ENCODE data around the gene SLC66A2.

The SLC66A2 gene

DNA sequence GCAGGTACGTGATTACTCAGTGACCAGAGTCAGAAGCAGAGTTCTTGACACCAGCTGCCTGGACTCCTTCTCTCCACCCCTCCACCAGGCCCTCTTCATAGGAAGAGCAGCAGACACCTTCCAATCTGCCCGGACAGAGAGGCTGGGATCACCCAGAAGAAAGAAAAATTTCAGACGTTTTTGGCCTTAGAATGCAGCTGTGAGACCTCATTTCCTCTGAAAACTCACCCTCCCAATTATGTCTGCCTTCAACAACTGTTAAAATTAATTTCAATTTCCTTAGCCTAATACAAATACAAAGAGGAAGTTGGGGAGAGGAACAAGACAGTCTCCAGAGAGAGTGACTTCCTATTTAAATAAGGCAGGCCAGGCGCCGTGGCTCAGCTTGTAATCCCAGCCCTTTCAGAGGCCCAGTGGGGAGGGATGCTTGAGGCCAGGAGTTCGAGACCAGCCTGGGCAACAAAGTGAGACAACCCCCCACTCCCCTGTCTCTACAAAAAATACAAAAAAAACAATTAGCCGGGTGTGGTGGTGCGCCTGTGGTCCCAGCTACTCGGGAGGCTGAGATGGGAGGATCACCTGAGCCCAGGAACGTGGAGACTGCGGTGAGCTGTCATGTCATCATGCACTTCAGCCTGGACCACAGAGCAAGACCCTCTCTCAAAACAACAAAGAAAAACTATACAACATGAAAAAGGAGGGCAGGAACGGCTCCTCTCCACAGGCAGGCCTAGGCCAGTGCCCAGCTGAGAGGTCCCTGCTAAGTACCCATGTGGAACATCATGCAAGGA is 1.6 kb downstream of the SLC66A2 start:
- DNase-seq: no peak

DNA sequence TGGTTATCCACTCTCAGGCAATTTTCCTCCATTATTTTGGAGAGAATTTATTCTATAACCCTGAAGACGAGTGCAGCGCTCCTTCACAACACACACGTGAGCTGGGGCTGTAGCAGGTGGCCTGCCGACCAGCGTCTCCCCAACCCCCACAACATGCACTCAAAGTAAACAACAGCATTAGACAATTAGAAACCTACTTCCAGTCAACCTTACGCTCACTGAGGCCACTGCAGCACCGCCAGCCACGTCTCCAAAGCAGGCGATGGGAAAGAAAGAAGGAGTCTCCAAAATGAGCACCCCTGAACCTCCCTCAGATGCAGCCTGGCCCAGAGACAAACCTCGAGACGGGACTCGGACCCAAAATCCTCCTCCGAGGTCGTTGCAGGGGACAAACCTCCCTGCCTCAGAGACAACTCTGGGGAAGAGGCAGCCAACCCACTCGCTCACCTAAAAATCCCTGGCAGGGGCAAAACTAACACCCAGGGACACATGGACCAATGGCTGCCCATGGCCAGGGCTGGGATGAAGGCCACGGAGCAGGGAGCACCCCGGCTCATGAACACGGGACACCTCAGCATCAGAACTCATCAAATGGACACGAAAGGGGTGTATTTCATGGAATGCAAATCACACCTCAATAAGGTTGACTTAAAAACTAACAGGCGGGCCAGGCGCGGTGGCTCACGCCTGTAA is 2.6 kb downstream of the SLC66A2 start:
- DNase-seq: no peak

DNA sequence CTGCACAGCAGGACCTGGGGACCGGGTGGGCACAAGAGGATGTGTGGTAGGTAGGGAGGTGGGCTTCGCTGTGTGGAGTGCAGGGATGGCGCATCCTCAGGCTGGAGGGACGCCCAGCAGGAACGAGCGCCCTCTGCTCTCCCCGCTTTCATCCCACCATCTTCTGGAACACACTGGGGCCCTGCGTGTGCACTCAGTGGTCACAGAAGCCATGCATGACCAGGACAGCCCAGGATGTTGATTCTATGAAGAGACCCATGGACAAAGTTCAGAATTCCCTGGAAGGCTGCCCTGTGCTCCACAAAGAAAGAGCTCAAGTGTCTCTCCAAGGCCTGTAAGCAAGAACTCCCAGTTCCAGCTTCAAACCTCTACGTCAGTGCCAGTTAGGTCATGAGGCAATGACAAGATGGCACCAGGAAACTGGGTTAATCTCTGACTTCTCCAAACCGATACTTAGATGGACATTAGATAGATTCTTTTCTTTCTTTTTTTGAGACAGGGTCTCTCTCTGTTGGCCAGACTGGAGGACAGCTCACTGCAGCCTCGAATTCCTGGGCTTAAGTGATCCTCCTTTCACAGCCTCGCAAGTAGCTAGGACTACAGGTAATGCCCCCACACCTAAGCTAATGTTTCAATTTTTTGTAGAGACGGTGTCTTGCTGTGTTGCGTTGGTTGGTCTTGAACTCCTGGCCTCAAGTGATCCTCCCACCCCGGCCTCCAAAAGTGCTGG is 3.4 kb downstream of the SLC66A2 start:
- no peak for DNase-seq

DNA sequence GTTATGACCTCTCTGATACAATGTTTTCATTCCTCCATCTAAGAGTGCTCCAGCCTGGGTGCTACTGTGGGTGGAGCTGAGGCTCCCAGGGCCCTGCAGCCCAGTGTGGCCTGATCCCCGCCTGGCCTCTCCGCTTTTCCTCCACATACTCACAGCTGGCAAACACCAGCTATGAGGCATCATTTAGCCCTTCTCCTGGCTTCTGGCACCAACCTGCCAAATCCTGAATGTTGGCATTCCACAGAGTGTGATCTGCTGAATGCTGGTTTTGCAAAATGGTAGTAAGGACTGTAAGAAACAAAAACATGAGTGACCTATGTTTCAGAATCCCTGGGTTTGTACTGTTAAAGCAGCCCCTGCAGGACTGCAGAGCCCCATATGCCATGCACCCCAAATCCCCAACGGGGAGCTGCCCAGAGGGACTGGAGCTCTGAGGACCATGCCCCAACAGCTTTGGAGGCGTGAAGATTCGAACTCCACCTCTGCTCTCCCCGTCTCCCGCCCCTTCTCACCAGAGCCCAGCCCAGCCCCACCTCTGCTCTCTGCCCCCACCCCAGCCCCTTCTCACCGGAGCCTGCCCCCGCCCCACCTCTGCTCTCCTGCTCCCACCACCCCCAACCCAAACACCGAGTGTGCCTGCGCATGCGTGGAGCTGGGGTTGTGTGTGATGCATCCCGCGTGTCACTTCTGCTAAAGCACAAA is 4.2 kb downstream of the SLC66A2 start:
- no peak for DNase-seq

DNA sequence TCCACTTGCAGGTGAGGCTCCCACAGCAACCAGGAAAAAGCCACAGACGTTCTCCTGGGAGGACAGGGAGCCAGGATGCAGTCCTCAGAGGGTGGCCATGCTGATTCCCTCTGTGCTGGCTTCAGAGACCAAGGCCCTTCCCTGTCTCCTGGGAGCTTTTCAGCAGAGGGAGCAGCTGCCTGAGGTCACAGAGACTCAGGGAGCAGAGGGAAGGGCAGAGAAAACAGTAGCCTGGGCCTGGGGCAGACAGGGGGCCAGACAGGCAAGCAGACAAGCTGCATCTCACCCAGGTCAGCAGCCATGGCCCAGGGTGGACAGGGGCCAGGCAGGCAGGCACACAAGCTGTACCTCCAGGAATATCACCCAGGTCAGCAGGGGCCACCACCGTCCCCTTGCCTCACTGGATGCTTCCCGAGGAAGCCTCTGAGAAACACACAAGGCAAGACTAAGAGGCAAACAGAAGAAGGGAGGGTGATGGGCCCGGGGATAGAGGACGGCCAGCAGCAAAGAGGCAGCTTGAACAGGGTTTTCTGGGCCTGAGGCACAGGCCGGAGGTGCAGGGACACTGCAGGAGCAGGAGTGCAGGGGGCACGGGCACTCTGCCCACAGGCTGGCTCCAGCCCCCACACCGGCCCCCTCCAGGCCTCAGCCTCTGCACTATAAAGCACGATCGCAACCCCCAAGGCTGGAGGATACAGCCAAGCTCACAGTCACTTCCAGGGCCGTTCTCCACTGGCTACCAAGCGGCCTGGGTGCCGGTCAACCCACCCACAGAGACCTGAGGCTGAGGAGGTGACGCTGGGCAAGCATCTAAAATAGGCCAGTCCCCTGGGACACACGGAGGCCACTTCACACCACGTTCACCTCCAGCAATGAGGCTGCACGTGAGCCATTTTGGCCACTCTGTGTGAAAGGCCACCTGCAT is 6.1 kb downstream of the SLC66A2 start:
- no peak for DNase-seq

DNA sequence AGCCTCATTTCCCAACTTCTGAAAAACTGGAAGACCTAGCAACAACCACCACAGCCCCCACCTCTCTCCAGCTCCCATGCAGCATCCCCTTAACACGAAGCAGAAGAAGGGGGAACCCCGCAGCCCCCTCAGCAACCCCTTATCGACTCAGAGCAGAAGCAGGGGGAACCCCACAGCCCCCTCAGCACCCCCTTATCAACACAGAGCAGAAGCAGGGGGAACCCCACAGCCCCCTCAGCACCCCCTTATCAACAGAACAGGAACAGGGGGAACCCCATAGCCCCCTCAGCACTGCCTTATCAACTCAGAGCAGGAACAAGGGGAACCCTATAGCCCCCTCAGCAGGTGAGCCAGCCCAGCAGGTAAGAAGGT is 6.7 kb downstream of the SLC66A2 start:
- no peak for DNase-seq

DNA sequence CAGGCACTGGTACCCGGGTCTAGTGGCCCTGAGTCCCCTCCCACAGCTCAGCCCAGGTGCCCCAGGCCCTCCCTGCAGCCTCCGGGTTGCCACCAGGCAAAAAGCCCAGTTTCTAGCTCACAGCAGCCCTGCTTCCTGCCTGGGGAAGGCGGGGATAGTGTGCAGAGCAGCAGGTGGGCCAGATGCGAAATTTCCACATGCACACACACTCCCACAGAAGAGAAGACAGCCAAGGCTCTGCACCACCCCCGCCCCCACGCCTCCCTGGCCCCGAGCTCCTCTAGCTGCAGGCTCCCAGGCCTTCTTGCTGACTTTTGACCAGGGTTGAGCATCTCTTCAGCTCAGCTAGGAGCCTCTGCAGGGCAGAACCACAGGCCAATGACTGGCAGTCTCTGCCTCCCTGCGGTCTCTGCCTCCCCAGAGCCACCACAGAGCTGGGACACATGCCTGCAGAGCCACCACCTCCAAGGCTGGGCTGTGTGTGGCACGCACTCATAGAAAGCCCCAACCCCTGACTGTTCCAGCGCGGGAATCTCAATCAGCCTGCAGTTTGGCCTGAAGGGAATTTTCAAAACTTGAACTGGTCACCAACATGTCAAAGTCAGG is 7.2 kb downstream of the SLC66A2 start:
- DNase-seq: no peak

DNA sequence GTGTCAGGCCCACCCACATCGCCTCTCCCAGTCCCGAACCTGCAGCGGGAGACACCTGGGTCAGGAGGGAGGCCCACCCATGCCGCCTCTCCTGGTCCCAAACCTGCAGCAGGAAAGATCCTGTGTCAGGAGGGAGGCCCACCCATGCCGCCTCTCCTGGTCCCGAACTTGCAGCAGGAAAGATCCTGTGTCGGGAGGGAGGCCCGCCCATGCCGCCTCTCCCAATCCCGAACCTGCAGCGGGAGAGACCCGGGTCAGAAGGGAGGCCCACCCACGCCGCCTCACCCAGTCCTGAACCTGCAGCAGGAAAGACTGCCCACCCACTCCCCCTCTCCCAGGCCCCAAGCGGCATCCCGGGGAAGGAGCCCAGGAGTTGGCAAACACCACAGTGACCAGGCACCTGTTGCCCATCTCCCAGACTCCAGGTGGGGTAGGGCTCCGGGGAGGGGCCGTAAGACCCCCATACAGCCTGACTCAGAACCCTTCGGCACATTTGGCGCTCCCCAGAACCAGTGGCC is 7.8 kb downstream of the SLC66A2 start:
- no peak for DNase-seq

DNA sequence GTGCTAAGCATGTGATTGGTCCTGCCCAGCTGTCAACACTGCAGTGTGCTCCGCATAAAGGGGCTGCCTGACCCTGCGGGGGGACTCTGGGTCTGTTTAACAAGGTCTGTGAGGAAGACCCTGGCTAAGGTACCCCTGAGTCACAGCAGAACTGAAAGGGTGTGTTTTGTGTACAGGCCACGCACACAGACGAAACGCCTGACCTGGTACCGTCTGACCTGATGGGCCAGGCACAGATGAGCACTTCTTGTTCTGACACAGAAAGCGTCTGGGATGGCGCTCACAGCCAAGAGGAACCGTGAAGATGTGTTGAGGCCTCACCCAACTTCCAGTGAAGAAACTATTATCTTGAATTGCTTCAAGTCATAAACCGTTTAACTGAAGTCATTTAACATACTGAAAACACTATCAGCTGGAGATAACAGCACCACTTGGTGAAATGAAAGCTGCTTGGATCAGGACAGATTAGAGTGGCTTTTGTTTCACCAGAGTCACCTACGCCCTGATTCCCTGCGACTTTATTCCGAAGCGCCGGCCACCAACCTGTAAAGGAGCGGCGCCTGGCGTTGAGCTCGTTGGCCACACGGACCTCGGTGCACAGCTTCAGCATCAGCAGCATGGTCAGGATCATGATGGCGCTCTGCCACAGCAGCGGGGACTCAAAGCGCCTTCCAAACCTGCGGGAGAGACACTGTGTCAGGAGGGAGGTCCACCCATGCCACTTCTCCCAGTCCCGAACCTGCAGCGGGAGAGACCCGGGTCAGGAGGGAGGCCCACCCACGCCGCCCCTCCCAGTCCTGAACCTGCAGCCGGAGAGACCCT is 8.5 kb downstream of the SLC66A2 start:
- no peak for DNase-seq

DNA sequence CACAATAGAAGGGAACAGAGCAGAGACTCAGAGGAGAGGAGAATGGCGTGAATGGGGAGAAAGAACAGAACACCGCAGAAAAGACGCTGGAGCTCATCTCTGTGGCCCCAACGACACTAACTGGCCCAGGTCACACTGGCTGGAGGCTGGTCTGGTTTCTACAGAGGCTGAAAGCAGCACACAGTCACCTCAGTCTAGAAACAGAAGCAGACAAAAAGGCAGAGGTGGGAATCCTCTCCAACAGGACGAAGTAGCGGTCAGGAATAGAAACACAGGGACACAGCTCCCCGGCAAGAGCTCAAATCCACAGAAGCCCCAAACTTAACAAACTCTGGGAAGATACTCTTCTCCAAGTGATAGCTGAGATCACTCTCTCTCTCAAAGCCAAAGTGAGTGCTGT is 9.2 kb downstream of the SLC66A2 start:
- no peak for DNase-seq

DNA sequence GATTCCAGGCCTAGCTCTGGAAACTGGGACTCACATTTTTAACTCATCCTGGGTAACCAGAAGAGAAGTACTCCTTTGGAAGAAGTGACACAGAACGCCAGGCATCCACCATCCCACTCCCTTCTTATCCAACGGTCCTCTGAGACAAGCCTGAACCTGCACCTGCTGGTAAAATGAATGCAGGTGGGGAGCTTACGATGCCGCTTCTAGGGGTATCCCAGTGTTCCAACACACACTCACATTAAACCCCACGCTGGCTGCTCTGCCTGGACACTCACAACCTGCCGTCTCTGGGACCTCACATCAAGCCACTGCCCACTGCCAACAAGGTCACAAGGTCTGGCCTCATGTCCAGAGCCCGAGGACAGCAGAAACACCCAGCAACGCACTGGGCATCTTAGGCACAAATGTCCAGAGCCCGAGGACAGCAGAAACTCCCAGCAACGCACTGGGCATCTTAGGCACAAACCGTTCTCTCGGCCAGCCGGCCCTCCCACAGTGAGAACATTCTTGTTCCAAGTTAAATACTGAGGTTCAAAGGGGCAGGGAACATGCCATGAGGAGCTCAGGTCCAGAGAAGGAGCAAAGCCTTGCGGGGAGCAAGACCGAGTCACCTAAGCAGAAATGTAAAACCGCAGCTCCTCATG is 9.9 kb downstream of the SLC66A2 start:
- DNase-seq: no peak

DNA sequence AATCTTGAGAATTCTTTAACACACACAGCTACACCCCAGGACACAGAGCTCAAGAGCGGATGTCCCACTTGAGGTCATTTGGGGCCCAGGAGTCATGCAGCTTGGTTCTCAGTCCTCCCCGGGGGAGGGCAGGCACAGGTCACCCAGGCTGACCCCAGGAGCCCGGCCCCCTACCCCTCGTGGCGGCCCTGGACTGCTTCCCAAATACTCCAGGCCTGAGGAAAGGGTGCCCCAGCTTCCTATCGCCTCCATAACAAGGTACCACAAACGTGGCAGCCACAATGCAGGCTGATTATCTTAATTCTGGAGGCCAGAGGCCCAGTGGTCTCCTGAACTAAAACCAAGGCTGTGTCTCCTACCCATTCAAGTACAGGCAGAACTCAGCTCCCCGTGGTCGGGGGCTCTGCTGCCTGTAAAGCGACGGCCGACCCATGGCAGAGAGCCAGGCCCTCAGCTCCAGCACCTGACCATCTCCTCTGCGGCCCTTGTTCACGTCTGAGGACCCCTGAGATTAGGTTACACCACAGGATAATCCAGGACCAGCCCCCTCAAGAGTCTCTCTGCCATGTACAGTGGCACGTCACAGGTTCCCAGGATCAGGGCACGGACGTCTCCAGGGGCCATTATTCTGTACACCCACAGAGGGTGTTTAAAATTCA is 10.5 kb downstream of the SLC66A2 start:
- no peak for DNase-seq

DNA sequence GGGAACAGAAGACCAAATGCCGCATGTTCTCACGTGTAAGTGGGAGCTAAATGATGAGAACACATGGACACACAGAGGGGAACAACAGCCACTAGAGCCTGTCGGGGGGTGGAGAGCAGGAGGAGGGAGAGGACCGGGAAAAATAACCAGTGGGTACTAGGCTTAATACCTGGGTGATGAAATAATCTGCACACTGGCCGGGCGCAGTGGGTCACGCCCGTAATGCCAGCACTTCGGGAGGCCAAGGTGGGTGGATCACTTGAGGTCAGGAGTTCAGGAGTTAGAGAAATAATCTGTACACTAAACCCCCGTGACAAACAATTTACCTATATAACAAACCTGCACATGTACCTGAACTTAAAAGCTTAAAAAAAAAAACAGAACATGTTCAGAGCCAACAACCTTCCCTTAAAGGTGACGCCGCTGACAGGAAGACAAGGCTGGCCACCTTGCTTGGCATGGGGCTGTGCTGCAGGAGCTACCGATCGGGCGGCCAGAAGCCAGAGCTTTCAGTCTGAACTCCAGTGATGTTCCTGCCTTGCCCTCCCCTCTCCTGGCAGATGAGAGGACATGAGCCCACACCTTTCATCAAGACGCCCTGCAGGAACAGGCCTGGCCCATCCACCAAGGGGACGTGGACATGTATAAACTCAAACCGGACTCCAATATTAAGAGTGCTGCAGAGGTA is 11.2 kb downstream of the SLC66A2 start:
- DNase-seq: no peak

DNA sequence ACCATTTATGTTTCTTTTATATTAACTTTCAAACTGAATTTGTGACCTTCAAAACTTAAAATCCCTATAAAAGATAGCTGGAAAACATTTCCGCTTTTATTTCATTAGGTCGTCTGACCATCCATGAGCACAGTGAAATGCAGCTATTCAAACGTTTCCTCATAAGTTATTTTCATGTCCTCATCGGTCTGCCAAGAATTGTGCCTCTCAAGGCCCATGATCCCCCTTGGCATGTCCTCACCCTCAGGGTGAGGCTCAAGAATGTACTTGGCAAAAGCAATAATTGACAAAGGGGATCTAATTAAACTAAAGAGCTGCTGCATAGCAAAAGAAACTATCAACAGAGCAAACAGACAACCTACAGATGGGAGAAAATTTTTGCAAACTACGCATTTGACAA is 12.4 kb downstream of the SLC66A2 start:
- no peak for DNase-seq

DNA sequence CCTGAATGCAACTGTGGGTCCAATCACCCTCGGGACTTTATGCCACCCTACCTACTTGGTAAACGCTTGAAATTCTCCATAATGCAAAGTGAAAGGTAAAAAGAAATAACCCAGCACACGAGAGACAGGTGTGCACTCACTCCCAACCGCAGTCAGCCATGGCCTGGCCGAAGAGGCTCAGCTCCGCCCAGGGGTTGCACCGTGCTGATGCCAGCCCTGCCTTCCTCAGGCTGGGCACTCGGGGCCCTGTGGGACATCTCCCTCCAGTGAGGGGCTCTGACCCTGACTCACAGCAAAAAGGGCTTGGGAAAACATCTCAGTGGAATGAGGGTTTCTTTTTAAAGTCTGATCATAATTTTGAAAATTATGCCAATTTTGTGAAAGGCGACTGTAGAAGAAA is 13.3 kb downstream of the SLC66A2 start:
- no peak for DNase-seq

DNA sequence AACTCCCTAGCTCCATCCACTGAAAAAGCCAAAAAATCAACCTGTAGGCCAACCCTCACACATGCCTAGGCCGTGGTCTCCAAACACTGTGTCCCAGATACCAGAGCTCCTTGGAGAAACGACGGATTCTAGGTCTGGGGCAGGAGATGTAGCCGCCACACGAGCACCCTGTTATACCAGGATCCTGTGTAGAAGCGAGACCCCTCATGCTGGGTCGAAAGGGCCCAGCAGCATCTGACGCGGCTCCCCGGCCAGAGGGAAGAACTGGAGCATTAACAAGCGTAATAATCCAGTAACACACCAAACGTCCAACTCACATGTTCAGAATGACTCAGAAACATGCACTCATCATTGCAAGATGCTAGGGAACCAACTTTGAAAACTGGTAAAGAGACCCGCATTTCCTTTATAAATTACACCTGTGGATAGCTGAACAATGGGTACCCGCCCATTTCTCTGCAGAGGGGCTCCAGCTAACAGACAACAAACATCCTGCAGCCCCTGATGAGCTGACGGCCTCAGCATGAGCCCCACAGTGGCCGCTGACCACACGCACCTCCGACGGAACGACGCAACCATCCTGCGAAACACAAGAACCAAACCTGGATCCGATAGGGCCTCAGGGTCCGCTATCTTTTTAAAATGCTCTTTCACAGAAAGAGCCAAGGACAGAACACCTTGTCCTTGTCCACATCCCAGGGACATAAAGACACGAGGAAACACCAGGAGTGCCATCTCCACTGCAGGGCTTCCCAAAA is 14.2 kb downstream of the SLC66A2 start:
- DNase-seq: no peak

DNA sequence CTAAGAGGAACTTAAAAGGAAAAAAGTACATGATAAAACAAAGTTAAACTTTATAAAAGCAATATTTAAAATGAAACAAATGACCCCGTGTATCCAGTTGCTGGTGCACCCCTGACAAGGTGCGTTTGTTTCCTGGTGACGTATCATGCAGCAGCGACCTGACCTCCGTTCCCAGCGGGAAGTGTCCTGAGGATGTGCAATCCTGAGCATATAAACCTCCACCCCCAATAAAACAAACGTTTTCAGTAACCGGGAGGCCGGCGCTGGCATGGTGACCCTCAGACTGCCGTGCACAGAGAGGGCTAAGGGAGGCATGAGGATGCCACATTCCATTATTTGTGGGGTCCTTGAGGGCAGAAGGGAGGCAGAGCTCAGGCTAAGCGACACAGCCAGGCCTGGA is 14.8 kb downstream of the SLC66A2 start:
- no peak for DNase-seq

DNA sequence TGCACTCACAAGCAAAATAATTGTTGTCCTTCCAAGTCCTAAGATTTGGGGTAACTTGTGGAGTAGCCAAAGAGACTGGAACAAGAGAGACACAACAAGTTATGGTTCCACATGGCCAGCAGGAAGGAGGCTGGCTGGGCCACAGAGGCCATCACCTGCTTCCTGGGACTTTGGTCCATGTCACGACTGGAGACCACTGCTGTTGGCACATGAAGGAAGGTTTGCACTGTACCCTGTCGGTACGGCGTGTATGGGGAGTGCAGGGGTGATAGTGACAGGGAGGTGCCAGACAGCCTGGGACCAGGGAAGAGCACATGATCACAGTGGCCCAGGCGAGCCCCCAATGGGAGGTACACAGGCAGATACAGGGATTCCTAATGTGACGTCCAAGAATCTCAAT is 15.5 kb downstream of the SLC66A2 start:
- DNase-seq: no peak

All from central memory CD4-positive, alpha-beta T cell (primary cell).